IPS-18a (cell line): ENCODE data around the gene ZNF324.
A peak's percentile ranks its signal among the peaks of the same experiment; 100 is the strongest.
"Not testable (repeated sequence)": the region's sequence is repeated elsewhere in the genome, so short reads cannot be mapped to it uniquely, and the experiment has no call there.

Experiments
- H3K27ac ChIP-seq: one replicate; pipeline ENCODE4 v1.5.1; 2013; ENCODE audit warnings: low read length
- H3K27me3 ChIP-seq: one replicate; pipeline ENCODE4 v1.6.1; 2013; ENCODE audit warnings: mild to moderate bottlenecking, low read length; ENCODE audit not compliant: control insufficient read depth, insufficient read depth
- H3K36me3 ChIP-seq: one replicate; pipeline ENCODE4 v1.6.1; 2013; ENCODE audit warnings: low read depth, low read length; ENCODE audit not compliant: control insufficient read depth
- H3K4me1 ChIP-seq: one replicate; pipeline ENCODE4 v1.6.1; 2013; ENCODE audit warnings: low read depth, low read length; ENCODE audit not compliant: control insufficient read depth
- H3K4me3 ChIP-seq: one replicate; pipeline ENCODE4 v1.5.1; 2013; ENCODE audit warnings: low read length
- H3K9ac ChIP-seq: one replicate; pipeline ENCODE4 v1.6.1; 2013; ENCODE audit warnings: mild to moderate bottlenecking, low read length, moderate library complexity
- H3K9me3 ChIP-seq: one replicate; pipeline ENCODE4 v1.6.1; 2013; ENCODE audit warnings: low read depth, low read length; ENCODE audit not compliant: control insufficient read depth

Gene ZNF324

GRCh38 chr19:58451358-58452101 lies 15.3 kb upstream of the ZNF324 start, which contains the start of gene ZNF324B:
ZNF324B (plus strand) TSS chr19:58451622; CDS start chr19:58453702, 2,080 bp downstream.
- H3K27ac ChIP-seq = no peak within 1 kb of the TSS
- peaks cover 26% of the 10 kb centered on the region for H3K27me3 ChIP-seq
- H3K9ac ChIP-seq = peak within 1 kb of the TSS; percentile 7
- H3K9me3 ChIP-seq = peaks cover 3% of the 10 kb centered on the region
- H3K36me3 ChIP-seq = no peaks in the 10 kb centered on the region
- peak within 1 kb of the TSS; percentile 67 for H3K4me3 ChIP-seq
- H3K4me1 ChIP-seq = peaks cover 3% of the 10 kb centered on the region

GRCh38 chr19:58453743-58454142 lies 13.1 kb upstream of the ZNF324 start:
- H3K9ac ChIP-seq = no peak overlapping the region
- no peak overlapping the region for H3K27ac ChIP-seq
- no peaks in the 10 kb centered on the region for H3K36me3 ChIP-seq
- peaks cover 3% of the 10 kb centered on the region for H3K4me1 ChIP-seq
- H3K4me3 ChIP-seq = no peak overlapping the region
- H3K27me3 ChIP-seq = peaks cover 26% of the 10 kb centered on the region
- H3K9me3 ChIP-seq = no peaks in the 10 kb centered on the region

GRCh38 chr19:58455306-58455705 lies 11.6 kb upstream of the ZNF324 start:
- Histone ChIP-seq H3K4me1 (peaks cover 3% of the 10 kb centered on the region), H3K36me3 (no peaks in the 10 kb centered on the region), H3K9ac (no peak overlapping the region), H3K9me3 (no peaks in the 10 kb centered on the region), H3K27ac (no peak overlapping the region), H3K27me3 (peaks cover 17% of the 10 kb centered on the region), H3K4me3 (no peak overlapping the region)

- Histone ChIP-seq H3K4me3 (no peak overlapping the region), H3K9ac (no peak overlapping the region), H3K9me3 (no peaks in the 10 kb centered on the region), H3K27me3 (peaks cover 9% of the 10 kb centered on the region), H3K4me1 (peaks cover 1% of the 10 kb centered on the region), H3K36me3 (no peaks in the 10 kb centered on the region), H3K27ac (no peak overlapping the region)
Observed at GRCh38 chr19:58456111-58456510, 10.8 kb upstream of the ZNF324 start.

- Histone ChIP-seq H3K27ac (no peak overlapping the region), H3K27me3 (no peaks in the 10 kb centered on the region), H3K9ac (no peak overlapping the region), H3K4me1 (no peaks in the 10 kb centered on the region), H3K9me3 (no peaks in the 10 kb centered on the region), H3K4me3 (no peak overlapping the region), H3K36me3 (no peaks in the 10 kb centered on the region)
Observed at GRCh38 chr19:58460039-58460438, 6.8 kb upstream of the ZNF324 start.

GRCh38 chr19:58466089-58466759 lies 656 bp upstream of the ZNF324 start:
- Histone ChIP-seq H3K4me1 (no peaks in the 10 kb centered on the region), H3K4me3 (peak overlapping the region; percentile 70), H3K27me3 (peaks cover 14% of the 10 kb centered on the region), H3K27ac (no peak overlapping the region), H3K36me3 (no peaks in the 10 kb centered on the region), H3K9ac (no peak overlapping the region), H3K9me3 (no peaks in the 10 kb centered on the region)

GRCh38 chr19:58468216-58468839 lies 1.4 kb downstream of the ZNF324 start:
- no peak overlapping the region for H3K27ac ChIP-seq
- H3K9me3 ChIP-seq = no peaks in the 10 kb centered on the region
- no peak overlapping the region for H3K4me3 ChIP-seq
- H3K36me3 ChIP-seq = peaks cover 5% of the 10 kb centered on the region
- H3K4me1 ChIP-seq = no peaks in the 10 kb centered on the region
- H3K27me3 ChIP-seq = peaks cover 14% of the 10 kb centered on the region
- no peak overlapping the region for H3K9ac ChIP-seq

- Histone ChIP-seq H3K4me1 (no peaks in the 10 kb centered on the region), H3K9ac (no peak overlapping the region), H3K36me3 (peaks cover 5% of the 10 kb centered on the region), H3K9me3 (no peaks in the 10 kb centered on the region), H3K27me3 (peaks cover 14% of the 10 kb centered on the region), H3K4me3 (no peak overlapping the region), H3K27ac (no peak overlapping the region)
Observed at GRCh38 chr19:58469241-58470013, 2.5 kb downstream of the ZNF324 start.

GRCh38 chr19:58470837-58471543 lies 4.1 kb downstream of the ZNF324 start:
- H3K27me3 ChIP-seq, H3K36me3 ChIP-seq, H3K4me3 ChIP-seq, H3K27ac ChIP-seq, H3K4me1 ChIP-seq, H3K9me3 ChIP-seq, H3K9ac ChIP-seq: not testable (repeated sequence)

GRCh38 chr19:58471736-58472135 lies 4.9 kb downstream of the ZNF324 start:
- peaks cover 3% of the 10 kb centered on the region for H3K27me3 ChIP-seq
- H3K4me3 ChIP-seq = no peak overlapping the region
- no peak overlapping the region for H3K9ac ChIP-seq
- H3K4me1 ChIP-seq = peaks cover 6% of the 10 kb centered on the region
- no peaks in the 10 kb centered on the region for H3K9me3 ChIP-seq
- peaks cover 5% of the 10 kb centered on the region for H3K36me3 ChIP-seq
- H3K27ac ChIP-seq = no peak overlapping the region

- H3K9me3 ChIP-seq = no peaks in the 10 kb centered on the region
- H3K27me3 ChIP-seq = no peaks in the 10 kb centered on the region
- H3K27ac ChIP-seq = no peak overlapping the region
- H3K9ac ChIP-seq = no peak overlapping the region
- peaks cover 5% of the 10 kb centered on the region for H3K36me3 ChIP-seq
- peaks cover 6% of the 10 kb centered on the region for H3K4me1 ChIP-seq
- H3K4me3 ChIP-seq = no peak overlapping the region
Observed at GRCh38 chr19:58473775-58474174, 6.9 kb downstream of the ZNF324 start.
